Neural progenitor cell (in vitro differentiated cells): ENCODE results near the gene MAPK8. TPM values are rescaled to one million over a fixed set of nuclear protein-coding genes. Genes with fewer than 3 reads are reported as not detected.

Experiments used
- DNase-seq: peaks from one replicate; pipeline ENCODE4 v3.0.0-alpha.2; 2016; ENCODE audit warnings: low spot score
- H2AFZ ChIP-seq: fragments of 200-600 bp; sonication (generic); replicated peaks from 2 replicates; pipeline ENCODE4 v1.6.1; 2016; ENCODE audit warnings: antibody characterized with exemption
- H3F3A ChIP-seq: fragments of 200-600 bp; sonication (generic); 2 replicates; pipeline ENCODE4 v1.6.1; 2016; ENCODE audit warnings: antibody characterized with exemption, low read depth
- H3K27ac ChIP-seq: fragments of 200-600 bp; sonication (generic); 2 replicates; pipeline ENCODE4 v1.5.1; 2016; ENCODE audit warnings: mild to moderate bottlenecking
- H3K27me3 ChIP-seq: fragments of 200-600 bp; sonication (generic); 2 replicates; pipeline ENCODE4 v1.6.1; 2016; ENCODE audit warnings: mild to moderate bottlenecking, moderate library complexity
- H3K36me3 ChIP-seq: fragments of 200-600 bp; sonication (generic); 2 replicates; pipeline ENCODE4 v1.5.1; 2016
- H3K4me1 ChIP-seq: fragments of 200-600 bp; sonication (generic); 2 replicates; pipeline ENCODE4 v1.6.1; 2016; ENCODE audit warnings: mixed run types
- H3K4me2 ChIP-seq: fragments of 200-600 bp; sonication (generic); 2 replicates; pipeline ENCODE4 v1.6.1; 2016
- H3K4me3 ChIP-seq: fragments of 200-600 bp; sonication (generic); 2 replicates; pipeline ENCODE4 v1.5.1; 2016
- H3K79me2 ChIP-seq: fragments of 200-600 bp; sonication (generic); 2 replicates; pipeline ENCODE4 v1.6.1; 2016; ENCODE audit warnings: low read depth
- H3K9ac ChIP-seq: fragments of 200-600 bp; sonication (generic); 2 replicates; pipeline ENCODE4 v1.6.1; 2016
- H3K9me3 ChIP-seq: fragments of 200-600 bp; sonication (generic); 2 replicates; pipeline ENCODE4 v1.5.1; 2016; ENCODE audit warnings: low read depth
- H4K20me1 ChIP-seq: fragments of 200-600 bp; sonication (generic); 2 replicates; pipeline ENCODE4 v1.6.1; 2016; ENCODE audit warnings: low read depth
- H3K27ac Mint-ChIP-seq: 3 replicates; pipeline ENCODE4 v1.8.0; 2021; ENCODE audit warnings: mixed read lengths
- H3K27me3 Mint-ChIP-seq: 2 replicates; pipeline ENCODE4 v1.8.0; 2022; ENCODE audit warnings: low read depth, mild to moderate bottlenecking, inconsistent platforms, moderate library complexity, mixed read lengths; ENCODE audit not compliant: insufficient read depth
- H3K36me3 Mint-ChIP-seq: 3 replicates; pipeline ENCODE4 v1.8.0; 2021; ENCODE audit warnings: mixed read lengths
- H3K4me1 Mint-ChIP-seq: 3 replicates; pipeline ENCODE4 v1.8.0; 2021; ENCODE audit warnings: mixed read lengths
- H3K4me3 Mint-ChIP-seq: 3 replicates; pipeline ENCODE4 v1.8.0; 2021; ENCODE audit warnings: mild to moderate bottlenecking, moderate library complexity, mixed read lengths
- H3K9me3 Mint-ChIP-seq: 3 replicates; pipeline ENCODE4 v1.8.0; 2020; ENCODE audit warnings: mixed read lengths
- EZH2 ChIP-seq: fragments of 200-600 bp; sonication (generic); IDR thresholded peaks from 2 replicates; pipeline ENCODE4 v1.6.1; 2017; ENCODE audit warnings: antibody characterized with exemption, mild to moderate bottlenecking, moderate library complexity
- EZH2phosphoT487 ChIP-seq: fragments of 200-600 bp; sonication (generic); IDR thresholded peaks from 2 replicates; pipeline ENCODE4 v1.6.1; 2017; ENCODE audit warnings: antibody characterized with exemption
- total RNA-seq: library from RNA; depleted of rRNA; stranded (reverse); fragments of >200 nt; gene quantifications from 2 replicates; pipeline ENCODE4 v1.2.3, GENCODE V29; 2015; ENCODE audit warnings: low replicate concordance
- TF ChIP-seq, protein P1 (sequence below): fragments of 200-600 bp; sonication (generic); IDR thresholded peaks from 2 replicates; pipeline ENCODE4 v1.5.1; 2017; ENCODE audit warnings: antibody characterized with exemption, mild to moderate bottlenecking

Gene MAPK8
- total RNA-seq, 1 donor from 2014 or later: 166 TPM

- DNase-seq: no peak
- peaks cover 27% of the 10 kb centered on the region for H3K4me1 ChIP-seq
- H3K27me3 Mint-ChIP-seq: no peaks in the 10 kb centered on the region
- no peaks in the 10 kb centered on the region for H3K36me3 ChIP-seq
- no peak for TF ChIP-seq EZH2phosphoT487
- TF ChIP-seq, protein P1, sequence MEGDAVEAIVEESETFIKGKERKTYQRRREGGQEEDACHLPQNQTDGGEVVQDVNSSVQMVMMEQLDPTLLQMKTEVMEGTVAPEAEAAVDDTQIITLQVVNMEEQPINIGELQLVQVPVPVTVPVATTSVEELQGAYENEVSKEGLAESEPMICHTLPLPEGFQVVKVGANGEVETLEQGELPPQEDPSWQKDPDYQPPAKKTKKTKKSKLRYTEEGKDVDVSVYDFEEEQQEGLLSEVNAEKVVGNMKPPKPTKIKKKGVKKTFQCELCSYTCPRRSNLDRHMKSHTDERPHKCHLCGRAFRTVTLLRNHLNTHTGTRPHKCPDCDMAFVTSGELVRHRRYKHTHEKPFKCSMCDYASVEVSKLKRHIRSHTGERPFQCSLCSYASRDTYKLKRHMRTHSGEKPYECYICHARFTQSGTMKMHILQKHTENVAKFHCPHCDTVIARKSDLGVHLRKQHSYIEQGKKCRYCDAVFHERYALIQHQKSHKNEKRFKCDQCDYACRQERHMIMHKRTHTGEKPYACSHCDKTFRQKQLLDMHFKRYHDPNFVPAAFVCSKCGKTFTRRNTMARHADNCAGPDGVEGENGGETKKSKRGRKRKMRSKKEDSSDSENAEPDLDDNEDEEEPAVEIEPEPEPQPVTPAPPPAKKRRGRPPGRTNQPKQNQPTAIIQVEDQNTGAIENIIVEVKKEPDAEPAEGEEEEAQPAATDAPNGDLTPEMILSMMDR: no peak
- TF ChIP-seq EZH2: no peak
- H3K27me3 ChIP-seq: no peaks in the 10 kb centered on the region
- H3K36me3 Mint-ChIP-seq: no peaks in the 10 kb centered on the region
- peaks cover 6% of the 10 kb centered on the region for H3K4me1 Mint-ChIP-seq
- no peak overlapping the region for H3K27ac Mint-ChIP-seq
- no peak overlapping the region for H3K27ac ChIP-seq
- peaks cover 6% of the 10 kb centered on the region for H3K9me3 Mint-ChIP-seq
- no peaks in the 10 kb centered on the region for H3K79me2 ChIP-seq
- H4K20me1 ChIP-seq: no peaks in the 10 kb centered on the region
- H3K4me3 ChIP-seq: no peak overlapping the region
- H3F3A ChIP-seq: no peaks in the 10 kb centered on the region
- H2AFZ ChIP-seq: no peak overlapping the region
- H3K4me2 ChIP-seq: no peak overlapping the region
- H3K4me3 Mint-ChIP-seq: no peak overlapping the region
- no peak overlapping the region for H3K9ac ChIP-seq
- H3K9me3 ChIP-seq: no peaks in the 10 kb centered on the region
These were observed 166.1 kb downstream of the MAPK8 start for GRCh38 chr10:48472501-48473069.

GRCh38 chr10:48473704-48474103 is 167.2 kb downstream of the MAPK8 start:
- Histone ChIP-seq H3K9ac (no peak overlapping the region), H3K4me1 (peaks cover 24% of the 10 kb centered on the region), H2AFZ (no peak overlapping the region), H3K27ac (no peak overlapping the region), H3K79me2 (no peaks in the 10 kb centered on the region), H3K27me3 (no peaks in the 10 kb centered on the region), H3K36me3 (no peaks in the 10 kb centered on the region), H3F3A (no peaks in the 10 kb centered on the region), H4K20me1 (no peaks in the 10 kb centered on the region), H3K4me3 (no peak overlapping the region), H3K9me3 (no peaks in the 10 kb centered on the region), H3K4me2 (no peak overlapping the region)
- Mint-ChIP-seq H3K9me3 (peaks cover 6% of the 10 kb centered on the region), H3K36me3 (no peaks in the 10 kb centered on the region), H3K4me3 (no peak overlapping the region), H3K4me1 (peaks cover 3% of the 10 kb centered on the region), H3K27me3 (no peaks in the 10 kb centered on the region), H3K27ac (no peak overlapping the region)
- DNase-seq: no peak
- TF ChIP-seq, protein P1: no peak
- TF ChIP-seq EZH2phosphoT487 (no peak), EZH2 (no peak)

DNA sequence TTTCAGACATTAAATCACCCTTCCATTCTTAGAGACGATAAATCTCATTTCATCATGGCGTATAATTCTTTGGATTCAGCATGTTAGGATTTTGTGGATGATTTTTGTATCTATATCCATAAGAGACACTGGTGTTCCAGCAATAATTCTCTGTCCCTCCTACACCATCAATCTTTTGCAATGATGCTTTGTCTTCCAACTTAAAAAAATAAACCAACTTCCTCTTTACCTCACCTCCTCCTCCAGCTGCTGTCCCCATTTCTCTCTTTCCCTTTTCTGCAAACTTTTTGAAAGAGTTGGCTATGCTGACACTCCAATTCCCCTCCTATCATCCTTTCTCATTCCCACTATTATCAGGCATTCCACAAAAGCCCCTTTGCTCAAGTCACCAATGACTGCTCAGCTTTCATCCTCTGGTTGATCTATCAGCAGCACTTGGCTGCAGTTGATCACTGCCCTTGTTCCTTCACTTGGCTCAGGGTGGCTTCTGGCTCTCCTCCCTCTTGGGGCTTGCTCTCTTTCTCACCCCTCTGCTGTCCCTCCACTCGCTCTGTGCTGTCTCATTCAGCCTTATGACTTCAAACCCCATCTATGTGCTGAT is 168.4 kb downstream of the MAPK8 start:
- no peak overlapping the region for H3K4me2 ChIP-seq
- Mint-ChIP-seq H3K27me3 (no peaks in the 10 kb centered on the region), H3K4me3 (no peak overlapping the region), H3K27ac (no peak overlapping the region), H3K4me1 (peaks cover 2% of the 10 kb centered on the region), H3K36me3 (no peaks in the 10 kb centered on the region), H3K9me3 (peaks cover 6% of the 10 kb centered on the region)
- H2AFZ ChIP-seq: no peak overlapping the region
- H3K27me3 ChIP-seq: no peaks in the 10 kb centered on the region
- TF ChIP-seq EZH2 (no peak), EZH2phosphoT487 (no peak)
- TF ChIP-seq, protein P1: no peak
- no peak overlapping the region for H3K27ac ChIP-seq
- H3K4me3 ChIP-seq: no peak overlapping the region
- peaks cover 18% of the 10 kb centered on the region for H3K4me1 ChIP-seq
- no peak overlapping the region for H3K9ac ChIP-seq
- no peaks in the 10 kb centered on the region for H3K9me3 ChIP-seq
- no peaks in the 10 kb centered on the region for H3F3A ChIP-seq
- H3K79me2 ChIP-seq: no peaks in the 10 kb centered on the region
- H3K36me3 ChIP-seq: no peaks in the 10 kb centered on the region
- no peak for DNase-seq
- H4K20me1 ChIP-seq: no peaks in the 10 kb centered on the region
